Measurements from ENCODE around the gene DYNLT3. TPM values are rescaled to one million over a fixed set of nuclear protein-coding genes. Genes with fewer than 3 reads are reported as not detected.

The DYNLT3 gene
- total RNA-seq, 2 experiments from 2014 or later = 12.6 to 12.7 TPM

- Mint-ChIP-seq H3K36me3 (no peaks in the 10 kb centered on the region), H3K4me1 (peaks cover 11% of the 10 kb centered on the region), H3K4me3 (no peak overlapping the region), H3K27ac (no peak overlapping the region), H3K9me3 (ENCODE audit: low read depth) (no peaks in the 10 kb centered on the region), H3K27me3 (no peaks in the 10 kb centered on the region)
- CTCF ChIA-PET = no interaction called here
- ATAC-seq (no peak), DNase-seq (no peak)
Observed at GRCh38 chrX:37799936-37800335, 47.4 kb downstream of the DYNLT3 start.

DNA sequence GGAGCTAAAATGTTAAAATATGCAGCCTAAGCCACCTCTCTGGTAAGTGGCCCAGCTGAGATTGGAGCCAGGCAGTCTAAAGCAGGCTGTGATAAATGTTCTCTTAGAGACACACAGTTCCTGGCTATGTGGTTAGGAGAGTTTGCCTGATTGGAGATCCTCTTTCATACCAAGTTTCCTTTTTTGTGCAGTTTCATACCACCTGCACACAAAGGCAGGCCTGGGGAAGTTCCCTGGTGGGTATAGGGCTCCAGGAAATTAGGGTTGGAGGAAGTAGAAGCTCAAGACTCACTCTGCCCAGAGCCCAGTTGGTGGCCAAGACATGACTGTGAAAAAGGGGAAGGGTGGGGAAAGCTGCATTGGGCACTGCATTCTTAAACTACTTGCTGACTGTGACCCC, 50.6 kb downstream of the DYNLT3 start:
- Mint-ChIP-seq H3K4me1 (peaks cover 11% of the 10 kb centered on the region), H3K4me3 (no peak overlapping the region), H3K9me3 (ENCODE audit: low read depth) (no peaks in the 10 kb centered on the region), H3K27me3 (no peaks in the 10 kb centered on the region), H3K36me3 (no peaks in the 10 kb centered on the region), H3K27ac (no peak overlapping the region)
- DNase-seq (no peak), ATAC-seq (no peak)
- CTCF ChIA-PET = interaction anchor here (1.2 kb wide), 1 partner anchor 51 kb away, joined by 3 read pairs; no protein-coding TSS in a partner anchor

GRCh38 chrX:37796310-37796709, 51.1 kb downstream of the DYNLT3 start:
- H3K9me3 Mint-ChIP-seq (ENCODE audit: low read depth) = no peaks in the 10 kb centered on the region
- no peak overlapping the region for H3K27ac Mint-ChIP-seq
- H3K4me3 Mint-ChIP-seq = no peak overlapping the region
- no peaks in the 10 kb centered on the region for H3K36me3 Mint-ChIP-seq
- DNase-seq (no peak), ATAC-seq (no peak)
- CTCF ChIA-PET = interaction anchor here (1.2 kb wide), 1 partner anchor 50 kb away, joined by 3 read pairs; no protein-coding TSS in a partner anchor
- H3K27me3 Mint-ChIP-seq = no peaks in the 10 kb centered on the region
- peaks cover 11% of the 10 kb centered on the region for H3K4me1 Mint-ChIP-seq

Other genes starting within 250 kb of the DYNLT3 start
- gene XK, start 161.8 kb downstream of the DYNLT3 start, total RNA-seq = under 1 TPM; 0.09 to 0.14 TPM
- gene CYBB, start 67.5 kb downstream of the DYNLT3 start, total RNA-seq = not detected
- not detected for gene SYTL5, start 159.0 kb upstream of the DYNLT3 start, total RNA-seq

All from activated CD8-positive, alpha-beta memory T cell treated with anti-CD3 and anti-CD28 coated beads, Interleukin-2, amount 10 ng/mL, durations not matched to agents 7 days and 5 days (primary cell).